HG02852 (cell line): ENCODE results near the gene PRDM5.
"Not testable (repeated sequence)": the region's sequence is repeated elsewhere in the genome, so short reads cannot be mapped to it uniquely, and the experiment has no call there.

Experiments used
- ATAC-seq: cut with Tn5 transposase; IDR thresholded peaks from one replicate; pipeline ENCODE4 v1.9.1; 2021; ENCODE audit warnings: mild to moderate bottlenecking, moderate library complexity; ENCODE audit not compliant: unreplicated experiment

The PRDM5 gene

GRCh38 chr4:120664851-120665250 lies 257.7 kb downstream of the PRDM5 start:
- no peak for ATAC-seq

GRCh38 chr4:120659616-120660170 lies 262.8 kb downstream of the PRDM5 start:
- no peak for ATAC-seq

GRCh38 chr4:120658772-120659171 lies 263.8 kb downstream of the PRDM5 start:
- no peak for ATAC-seq

GRCh38 chr4:120653804-120654573 lies 268.5 kb downstream of the PRDM5 start:
- ATAC-seq: no peak

- not testable (repeated sequence) for ATAC-seq
Measured at GRCh38 chr4:120648336-120648735, 274.2 kb downstream of the PRDM5 start.
